ENCODE results near the gene UCP2.

UCP2 gene
- 15.6 to 113 (median 44.2) reads per million in 18 experiments for total RNA-seq

DNA sequence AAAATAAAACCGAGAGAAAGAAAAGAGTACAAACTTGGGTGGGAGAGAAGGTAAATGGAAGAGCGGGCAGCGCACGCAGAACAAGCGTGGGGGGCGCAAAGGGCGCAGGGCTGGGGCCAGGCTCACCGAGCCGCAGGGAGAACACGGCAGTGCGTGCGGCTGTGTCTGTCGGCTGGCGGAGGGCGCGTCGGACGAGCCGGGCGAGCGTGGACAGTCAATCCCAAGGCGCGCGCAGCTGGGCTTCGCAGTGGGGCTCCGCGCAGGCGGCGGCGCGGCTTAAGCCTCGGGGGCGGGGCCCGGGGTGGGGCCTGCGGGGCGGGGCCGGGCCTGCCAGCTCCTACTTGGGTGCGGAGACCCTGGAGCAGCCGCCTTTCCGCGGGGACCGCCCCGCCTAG, at the start of gene UCP2:
TSS of gene UCP2 (minus strand) at position 249 of the 395 bp plus-strand sequence. CDS start 4,465 bp downstream, outside the sequence.
- peak; percentile 88 to 92 for DNase-seq

DNA sequence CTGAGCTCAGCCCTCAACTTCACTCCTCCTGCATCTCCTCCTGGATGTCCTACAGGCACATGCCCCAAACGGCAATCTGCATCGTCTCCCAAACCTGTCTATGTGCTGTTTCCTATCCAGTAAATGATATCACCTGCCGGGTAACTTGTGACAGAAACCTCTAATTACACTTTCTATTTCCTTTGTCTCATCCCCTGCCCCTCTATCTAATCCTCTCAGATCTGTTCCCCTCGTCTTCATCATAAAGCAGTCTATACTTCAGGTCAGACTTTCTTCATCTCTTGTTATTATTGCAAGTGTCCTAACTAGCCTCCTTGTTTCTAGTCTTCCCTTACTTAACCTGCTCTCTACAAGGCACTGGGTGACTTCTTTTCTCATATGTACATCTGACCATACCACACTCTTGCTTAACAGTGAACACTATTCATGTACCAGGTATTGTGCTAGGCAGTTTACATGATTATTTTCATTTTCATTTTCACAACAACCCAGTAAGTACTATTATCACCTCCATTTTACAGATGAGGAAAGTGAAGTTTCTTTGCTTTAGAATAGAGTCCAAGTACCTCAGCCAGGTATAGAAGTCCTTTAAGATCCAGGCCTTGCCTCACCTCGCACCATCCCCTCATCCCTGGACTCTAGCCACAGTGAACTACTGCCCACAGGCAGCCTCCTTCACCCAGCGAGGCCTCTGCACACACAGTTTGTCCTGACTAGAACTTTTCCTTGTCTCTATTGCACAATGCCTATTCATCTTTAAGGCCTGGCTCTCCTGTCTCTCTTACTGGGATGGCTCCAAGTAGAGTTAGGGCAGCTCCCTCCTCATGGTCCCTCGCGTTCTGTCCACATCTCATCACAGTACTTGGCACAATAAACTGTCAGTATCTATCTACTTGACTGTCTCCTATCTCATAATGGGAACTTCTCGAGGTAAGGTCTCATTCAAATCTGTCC, 48.4 kb upstream of the UCP2 start:
- no peak for DNase-seq

DNA sequence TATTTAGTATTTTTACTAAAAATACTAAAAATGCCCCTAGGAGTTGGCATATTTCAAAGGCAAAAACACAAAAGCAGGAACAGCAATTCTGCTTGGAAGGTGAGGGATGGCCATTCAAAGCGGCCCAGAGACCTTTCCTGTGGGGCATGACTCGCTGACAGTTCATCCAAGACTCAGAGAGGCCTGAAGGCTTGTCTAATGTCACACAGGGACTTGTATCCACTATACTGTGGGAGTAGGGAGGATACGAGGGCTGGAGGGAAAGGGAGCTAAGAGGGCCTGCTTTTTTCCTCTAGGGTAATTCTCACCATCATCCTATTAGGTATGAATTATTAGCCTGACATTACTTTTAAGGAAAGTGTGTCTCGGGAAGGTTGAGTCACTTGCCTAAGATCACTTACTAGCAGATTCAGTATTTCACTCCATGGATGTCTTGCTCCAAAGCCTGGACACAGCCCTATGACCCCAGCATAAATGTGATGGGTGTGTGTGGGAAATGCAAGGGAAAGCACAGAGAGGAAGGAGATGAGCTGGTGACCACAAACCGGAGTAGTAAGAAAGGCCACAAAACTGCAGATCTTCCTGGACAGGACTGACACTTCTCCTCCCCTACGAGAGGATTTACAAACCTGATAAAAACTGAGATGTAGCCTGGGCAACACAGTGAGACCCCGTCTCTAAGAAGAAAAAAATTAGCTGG, 43.0 kb upstream of the UCP2 start:
- peak; percentile 73 to 79 for DNase-seq

GRCh38 chr11:74024261-74025029, 41.8 kb upstream of the UCP2 start:
- DNase-seq, result peak; percentile 83 to 90

DNA sequence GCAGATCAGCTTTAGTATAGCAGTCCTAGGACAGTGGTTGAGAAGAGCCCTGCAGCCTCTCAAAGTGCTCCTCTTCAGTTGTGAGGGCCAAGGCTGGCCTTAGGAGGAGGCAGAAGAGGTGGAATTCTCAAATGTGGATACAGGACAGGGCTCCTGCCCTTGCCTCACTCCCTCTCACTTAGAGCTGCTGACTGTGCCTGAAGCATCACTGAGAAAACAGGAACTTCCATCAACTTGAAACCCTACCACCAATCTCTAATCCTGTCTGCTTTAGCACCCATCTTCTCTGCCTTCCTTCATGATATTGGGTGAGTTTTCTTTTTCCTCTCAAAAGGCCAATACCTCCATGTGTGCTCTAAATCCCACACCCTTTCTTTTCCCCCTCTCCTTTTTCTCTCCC, 40.6 kb upstream of the UCP2 start:
- peak; percentile 61 to 66 for DNase-seq

DNA sequence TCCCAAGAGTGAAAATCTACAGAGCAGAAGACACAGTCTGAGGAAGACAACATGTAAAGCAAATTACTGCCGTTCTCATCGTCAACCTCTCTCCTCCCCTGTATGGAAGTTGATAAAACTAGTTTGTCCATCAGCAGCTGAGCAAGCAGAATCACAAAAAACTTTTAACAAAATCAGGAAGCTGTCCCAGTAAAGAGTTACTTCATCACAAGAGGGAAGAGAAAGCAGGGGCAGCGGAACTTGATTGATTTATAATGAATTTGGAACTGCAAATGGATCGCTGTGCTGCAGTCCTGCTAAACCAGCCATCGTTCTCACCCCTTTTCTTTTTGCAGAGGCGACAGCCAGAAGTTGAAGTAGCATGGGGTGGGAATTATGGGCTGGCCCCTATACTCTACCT, 39.9 kb upstream of the UCP2 start:
- DNase-seq, result peak; percentile 70 to 87

DNA sequence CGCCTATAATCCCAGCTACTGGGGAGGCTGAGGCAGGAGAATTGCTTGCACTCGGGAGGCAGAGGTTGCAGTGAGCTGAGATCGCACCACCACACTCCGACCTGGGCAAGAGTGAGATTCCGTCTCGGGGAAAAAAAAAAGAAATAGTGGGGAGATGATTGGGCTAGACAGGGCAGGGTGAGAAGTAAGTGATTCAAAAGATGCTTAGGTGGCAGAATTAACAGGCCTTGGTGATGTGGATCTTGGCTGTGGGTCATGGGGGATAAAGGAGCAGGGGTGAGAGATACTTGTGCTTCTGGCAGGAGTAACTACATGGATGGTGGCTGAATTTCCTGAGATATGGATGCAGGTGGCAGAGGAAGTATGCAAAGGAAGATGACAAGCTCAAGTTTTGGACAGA, 39.4 kb upstream of the UCP2 start:
- DNase-seq, result no peak

DNA sequence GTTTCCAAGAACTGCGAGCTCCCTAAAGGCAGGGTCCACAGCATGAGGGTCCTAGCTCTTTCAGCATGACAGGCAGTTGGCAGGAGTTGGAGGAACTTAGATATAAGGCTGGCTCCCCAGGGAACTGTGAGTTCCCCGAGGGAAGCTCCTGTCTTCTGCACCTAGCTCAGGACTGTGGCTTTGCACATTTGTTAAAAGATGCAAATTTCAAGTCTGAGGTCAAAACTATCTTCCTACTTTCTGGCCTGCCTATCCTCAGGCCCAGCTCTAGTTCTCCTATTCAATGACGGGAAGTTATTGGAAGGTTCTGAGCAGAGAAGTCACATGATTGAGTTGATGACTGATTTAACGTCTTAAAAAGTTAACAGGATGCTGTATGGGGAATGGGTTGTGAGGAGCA, 37.9 kb upstream of the UCP2 start:
- peak; percentile 82 to 89 for DNase-seq

DNA sequence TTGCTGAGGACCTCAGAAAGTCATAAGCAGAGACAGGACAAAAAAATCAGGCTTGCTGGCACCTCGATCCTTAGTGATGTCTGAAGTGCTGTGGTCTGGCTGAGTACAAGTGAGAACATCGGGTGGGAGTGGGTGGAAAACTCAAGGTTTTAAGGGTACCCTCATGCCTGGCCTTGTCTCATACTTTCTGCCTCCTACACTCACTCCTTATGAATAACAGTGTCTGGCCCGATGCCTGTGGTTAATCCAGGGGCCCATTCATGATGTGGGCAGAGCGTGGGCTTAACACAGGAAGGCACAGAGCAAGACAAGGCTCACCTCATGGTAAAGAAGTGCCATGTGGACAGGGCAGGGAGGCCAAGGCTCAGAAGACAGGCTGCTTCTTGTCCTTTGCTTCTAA, 37.2 kb upstream of the UCP2 start:
- DNase-seq, result peak; percentile 76 to 90

DNA sequence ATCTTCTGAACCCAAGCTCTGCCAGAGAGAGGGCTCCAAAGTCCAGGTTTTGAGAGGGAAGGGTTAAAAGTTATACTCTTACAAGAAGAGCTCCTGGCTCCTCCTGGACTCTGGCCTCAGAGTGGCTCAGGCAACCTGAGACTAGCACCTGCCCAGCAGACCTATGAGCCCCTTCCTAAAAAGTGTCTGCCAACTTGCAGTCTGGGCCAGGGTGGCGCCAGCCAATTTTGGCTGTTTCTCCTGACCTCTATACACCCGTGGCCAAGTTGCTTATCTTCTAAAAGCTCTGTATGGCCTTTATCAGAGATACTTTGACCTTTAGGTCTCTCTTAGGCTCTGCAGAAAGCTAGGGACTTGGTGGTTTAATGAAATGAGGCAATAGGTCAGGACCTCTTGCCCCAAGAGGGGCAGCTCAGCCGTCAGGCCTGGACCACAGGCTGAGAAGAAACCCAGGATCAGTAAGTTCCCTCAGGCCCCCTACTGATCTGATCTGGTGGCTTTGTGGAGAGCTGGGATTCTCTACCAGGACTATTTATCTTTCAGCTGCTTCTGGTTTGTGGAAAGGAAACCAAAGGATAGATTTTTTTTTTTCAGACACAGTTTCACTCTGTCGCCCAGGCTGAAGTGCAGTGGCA, 36.6 kb upstream of the UCP2 start:
- peak; percentile 36 to 47 for DNase-seq

DNA sequence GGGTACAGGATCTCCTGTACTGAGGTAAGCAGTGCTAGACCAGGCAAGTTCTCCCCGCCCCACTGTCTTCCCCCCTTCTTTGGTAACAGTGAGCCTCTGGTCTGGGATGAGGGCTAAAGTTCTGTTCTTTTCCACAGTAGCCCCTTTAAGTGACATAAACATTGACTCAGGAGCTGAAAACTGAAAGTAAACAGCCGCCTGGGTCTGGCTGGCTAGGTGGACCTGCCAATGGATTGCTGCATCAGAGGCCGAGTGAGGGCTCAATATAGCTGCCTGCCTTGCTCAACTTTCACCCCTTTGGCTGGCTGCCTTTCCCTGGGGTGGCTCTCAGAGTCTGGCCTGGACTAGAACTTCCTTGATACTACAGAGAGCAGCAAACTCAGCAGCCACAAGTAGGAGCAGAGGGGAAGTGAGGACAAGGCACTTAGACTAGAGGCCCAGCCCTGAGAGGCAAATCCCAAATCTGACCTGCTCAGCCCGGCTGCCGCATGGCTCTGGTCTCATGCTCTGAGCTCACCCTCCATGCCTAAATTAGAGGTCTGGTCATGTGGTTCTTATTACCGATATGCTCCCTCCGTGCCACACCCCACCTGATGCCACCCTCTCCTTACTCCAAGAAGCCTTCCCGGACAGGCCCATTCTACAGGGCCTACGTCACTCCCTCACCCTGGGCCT, 35.8 kb upstream of the UCP2 start:
- peak; percentile 95 to 97 for DNase-seq

GRCh38 chr11:74017631-74018030, 35.0 kb upstream of the UCP2 start:
- no peak for DNase-seq

DNA sequence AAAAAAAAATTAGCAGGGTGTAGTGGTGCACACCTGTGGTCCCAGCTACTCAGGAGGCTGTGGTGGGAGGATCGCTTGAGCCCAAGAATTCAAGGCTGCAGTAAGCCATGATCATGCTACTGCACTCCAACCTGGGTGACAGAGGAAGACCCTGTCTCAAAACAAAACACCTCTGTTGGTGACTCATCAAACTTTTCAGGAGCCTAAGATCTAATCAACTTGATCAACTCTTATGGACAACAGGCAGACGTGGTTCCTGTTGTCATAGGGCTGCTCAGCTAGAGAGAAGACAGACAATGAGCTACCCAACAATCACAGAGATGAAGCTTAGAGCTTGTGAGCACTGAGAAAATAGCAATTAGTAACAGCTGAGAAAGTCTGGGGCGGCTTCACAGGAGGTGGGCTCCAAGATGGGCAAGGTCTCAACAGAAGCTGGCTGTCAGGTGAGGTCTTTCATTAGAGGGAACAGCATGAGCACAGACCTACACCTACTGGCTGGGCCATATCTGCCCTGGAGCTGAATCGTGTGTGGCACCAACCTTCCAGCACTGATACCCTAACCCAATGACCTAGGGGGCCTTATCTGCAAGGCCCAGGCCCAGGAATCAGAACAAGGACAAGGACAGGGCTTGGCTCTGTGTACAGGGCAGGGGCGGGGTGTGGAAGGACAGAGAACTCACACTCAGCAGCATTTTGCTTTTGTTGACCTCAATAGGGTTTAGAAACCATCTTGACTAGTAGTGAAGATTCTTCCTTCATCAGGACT, 33.5 kb upstream of the UCP2 start:
- DNase-seq, result no peak

GRCh38 chr11:74014880-74015279, 32.2 kb upstream of the UCP2 start:
- peak in 1 of 2 donors; percentile 37 for DNase-seq

DNA sequence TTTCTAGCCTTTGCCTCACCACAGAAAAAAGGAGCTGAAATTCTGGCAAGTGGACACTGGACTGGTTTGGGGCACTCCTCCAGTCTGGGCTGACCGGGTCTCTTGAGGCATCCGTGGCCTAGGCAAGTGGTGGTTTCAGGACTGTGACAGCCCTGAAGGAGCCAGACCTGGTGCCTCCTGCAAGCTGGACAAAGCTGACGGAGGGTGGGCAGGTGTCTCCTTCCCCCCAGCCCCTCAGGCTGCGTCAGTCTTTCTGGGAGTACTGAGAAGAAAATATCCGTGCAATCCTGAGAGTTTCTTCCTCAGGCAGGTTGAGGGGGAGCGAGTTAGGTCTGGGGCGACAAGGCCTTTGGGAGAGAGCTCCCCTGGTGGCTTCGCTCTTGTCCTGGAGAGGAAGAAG, 30.5 kb upstream of the UCP2 start:
- no peak for DNase-seq

- DNase-seq, result no peak
These were observed 29.6 kb upstream of the UCP2 start for GRCh38 chr11:74012074-74012809.

DNA sequence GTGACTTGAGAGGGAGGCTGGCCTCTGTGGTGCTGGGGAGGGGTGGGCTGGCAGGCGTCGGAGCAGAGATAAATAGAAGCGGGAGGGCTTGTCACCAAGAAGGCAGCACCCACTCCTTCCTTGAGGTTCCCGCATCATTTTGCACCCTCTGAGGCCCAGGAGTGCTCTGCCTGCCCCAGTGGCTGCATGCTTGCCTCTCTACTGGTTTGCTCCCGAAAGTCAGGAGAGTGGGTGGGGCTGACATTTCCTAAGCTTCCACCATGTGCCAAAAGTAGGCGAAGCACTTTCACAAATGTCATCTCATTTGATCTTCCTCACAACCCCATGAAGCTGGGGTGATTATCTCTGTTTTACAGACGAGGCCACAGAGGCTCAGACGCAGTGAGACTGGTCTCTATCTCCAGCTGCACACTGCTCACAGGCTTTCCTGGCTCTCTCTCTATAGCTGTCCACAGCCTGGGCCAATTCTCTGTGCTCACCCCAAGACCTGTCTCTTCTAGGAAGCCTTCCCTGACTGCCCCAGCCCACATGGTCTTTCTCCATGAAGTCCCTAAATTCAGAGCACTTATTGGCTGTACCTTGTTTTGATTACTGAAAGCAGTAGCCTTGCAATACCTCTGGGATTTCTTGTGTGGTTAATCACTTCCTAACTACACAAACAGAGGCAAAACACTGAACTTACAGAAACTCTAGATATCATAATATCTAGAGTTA, 28.9 kb upstream of the UCP2 start:
- peak in 1 of 2 donors; percentile 53 for DNase-seq

DNA sequence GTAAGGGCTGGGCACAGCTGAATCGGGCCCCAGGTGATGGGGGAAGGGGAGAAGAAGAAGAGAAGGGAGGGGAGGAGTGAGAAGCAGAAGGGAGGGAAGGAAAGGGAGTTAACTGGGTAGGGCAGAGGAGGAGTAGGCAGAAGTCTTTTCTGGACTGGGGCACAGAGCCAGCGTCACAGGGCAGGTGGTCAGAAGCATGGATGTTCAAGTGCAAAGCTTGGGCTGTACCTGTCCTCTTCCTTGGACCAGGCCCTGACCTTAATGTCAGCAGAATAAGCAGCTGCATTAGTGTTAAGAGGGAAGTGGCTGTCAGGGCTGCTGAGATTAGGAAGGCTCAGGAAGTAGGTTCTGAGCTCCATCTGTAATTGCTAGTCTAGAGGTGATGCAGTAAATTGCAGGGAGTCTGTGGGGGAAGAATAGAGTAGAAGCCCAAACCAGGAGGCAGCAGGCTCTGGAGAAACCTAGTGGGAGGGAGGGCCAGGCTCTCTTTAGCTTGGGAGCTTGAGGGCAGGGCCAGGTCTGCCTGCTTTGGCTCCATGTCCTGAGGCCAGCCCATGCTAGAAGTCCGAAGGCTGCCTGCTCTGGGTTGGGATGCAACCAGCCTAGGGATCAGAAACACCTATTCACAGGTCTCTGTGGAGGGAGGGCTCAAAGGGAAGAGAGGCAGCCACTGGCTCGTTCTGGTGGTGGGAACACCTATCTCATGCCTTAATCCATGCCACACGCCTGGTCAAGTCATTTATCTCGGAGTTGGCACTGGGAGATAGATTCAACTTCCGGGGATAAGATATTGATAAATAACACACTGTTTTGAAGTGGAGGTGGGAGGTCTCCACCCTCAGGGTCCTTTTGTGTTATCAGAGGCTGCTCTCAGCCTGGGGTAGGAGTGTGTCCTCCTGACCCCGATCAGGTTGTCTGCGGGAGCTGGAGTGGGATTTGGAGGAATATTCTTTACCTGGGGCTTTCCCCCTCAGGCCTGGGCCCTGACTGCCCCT, 28.0 kb upstream of the UCP2 start:
- peak in 1 of 2 donors; percentile 28 for DNase-seq

All from inflammatory macrophage (primary cell).